T1000 (cell line): ENCODE results near the gene ABCB6.
"Not testable (repeated sequence)": the region's sequence is repeated elsewhere in the genome, so short reads cannot be mapped to it uniquely, and the experiment has no call there.

ENCODE experiments used
- DNase-seq: peaks from one replicate; lab custom pipeline; 2025; ENCODE audit warnings: mixed read lengths; lab: John Stamatoyannopoulos, UW

The ABCB6 gene

GRCh38 chr2:219213486-219214071, 5.2 kb downstream of the ABCB6 start:
- DNase-seq, result no peak

- no peak for DNase-seq
Measured at GRCh38 chr2:219213026-219213415, 5.7 kb downstream of the ABCB6 start.

DNA sequence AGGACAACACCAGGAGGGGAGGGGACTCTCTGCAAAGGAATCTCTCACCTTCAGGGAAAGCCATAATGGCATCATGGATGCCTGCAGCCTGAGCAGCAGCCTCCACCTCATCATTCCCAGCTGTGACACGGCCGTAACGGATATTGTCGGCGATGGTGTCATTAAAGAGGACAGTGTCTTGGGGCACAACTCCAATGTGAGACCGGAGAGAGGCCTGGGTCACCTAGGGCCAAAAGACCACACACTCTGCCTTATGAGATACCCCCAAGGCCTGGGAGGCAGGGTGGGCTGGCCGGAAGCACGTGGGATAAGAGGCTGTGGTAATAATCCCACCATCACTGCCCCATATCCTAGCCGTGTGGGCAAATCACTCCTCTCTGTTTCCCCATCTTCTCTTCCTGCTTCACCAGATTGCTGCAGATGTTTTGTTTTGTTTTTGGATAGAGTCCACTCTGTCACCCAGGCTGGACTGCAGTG, 7.8 kb downstream of the ABCB6 start:
- DNase-seq, result no peak

DNA sequence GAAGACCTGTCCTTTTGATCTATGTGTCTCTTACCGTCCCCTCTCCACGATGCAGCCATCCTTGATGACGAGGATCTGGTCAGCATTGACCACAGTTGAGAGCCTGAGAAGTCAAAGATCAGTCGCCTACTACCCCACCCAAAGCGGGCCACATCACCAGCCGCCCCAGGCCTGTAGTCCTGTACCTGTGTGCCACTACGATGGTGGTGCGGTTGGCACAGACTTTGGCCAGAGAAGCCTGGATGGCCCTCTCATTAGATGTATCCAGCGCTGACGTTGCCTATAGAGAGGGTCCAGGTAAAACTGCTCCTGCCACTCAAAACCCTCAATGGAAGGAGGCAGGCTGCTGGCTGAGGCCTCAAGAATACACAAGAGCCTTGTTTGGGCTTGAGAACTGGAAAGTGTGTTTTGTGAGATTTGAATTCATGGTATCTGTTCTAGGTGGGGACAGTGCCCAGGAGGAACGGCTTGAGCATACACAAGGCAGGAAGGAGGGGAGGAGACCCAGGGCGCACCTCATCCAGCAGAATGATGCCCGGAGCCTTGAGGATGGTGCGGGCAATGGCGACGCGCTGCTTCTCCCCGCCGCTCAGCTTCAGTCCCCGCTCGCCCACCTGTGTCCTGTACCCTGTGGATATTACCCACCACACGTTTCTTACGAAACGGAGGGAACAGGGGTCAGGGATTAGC, 8.4 kb downstream of the ABCB6 start:
- no peak for DNase-seq

- DNase-seq, result no peak
Measured at GRCh38 chr2:219209236-219210195, 9.2 kb downstream of the ABCB6 start.

DNA sequence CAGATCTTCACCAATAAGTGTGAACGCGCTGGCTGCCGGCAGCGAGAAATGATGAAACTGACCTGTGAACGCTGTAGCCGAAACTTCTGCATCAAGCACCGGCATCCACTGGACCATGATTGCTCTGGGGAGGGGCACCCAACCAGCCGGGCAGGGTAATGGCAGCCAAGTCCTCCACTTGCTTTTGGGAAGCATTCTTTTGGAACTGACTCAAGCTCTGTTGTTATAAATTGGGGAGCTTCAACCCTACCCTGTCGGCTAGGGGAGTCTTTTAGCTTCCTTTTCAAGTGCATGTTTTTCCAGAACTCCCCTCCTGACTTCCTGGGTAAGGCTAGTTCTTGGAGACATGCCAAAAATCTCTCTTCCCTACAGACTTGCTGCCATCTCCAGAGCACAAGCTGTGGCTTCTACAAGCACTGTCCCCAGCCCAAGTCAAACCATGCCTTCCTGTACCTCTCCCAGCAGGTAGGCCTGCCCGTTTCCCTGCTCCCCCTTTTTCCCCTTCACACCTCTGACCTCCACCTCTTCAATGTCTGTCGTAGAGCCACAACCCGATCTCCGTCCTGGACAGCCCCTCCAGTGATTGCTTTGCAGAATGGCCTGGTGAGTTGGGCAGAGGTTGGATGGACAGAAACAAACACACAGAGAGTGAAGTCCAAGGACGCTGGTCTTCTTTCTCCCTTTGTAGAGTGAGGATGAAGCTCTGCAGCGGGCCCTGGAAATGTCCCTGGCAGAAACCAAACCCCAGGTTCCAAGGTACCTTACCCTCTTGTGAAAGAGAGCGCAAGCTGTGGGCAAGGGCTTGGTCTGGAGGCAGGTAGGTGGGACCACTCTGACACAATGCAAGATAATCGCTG, 10.6 kb downstream of the ABCB6 start:
- no peak for DNase-seq

GRCh38 chr2:219207134-219207883, 11.4 kb downstream of the ABCB6 start:
- no peak for DNase-seq

DNA sequence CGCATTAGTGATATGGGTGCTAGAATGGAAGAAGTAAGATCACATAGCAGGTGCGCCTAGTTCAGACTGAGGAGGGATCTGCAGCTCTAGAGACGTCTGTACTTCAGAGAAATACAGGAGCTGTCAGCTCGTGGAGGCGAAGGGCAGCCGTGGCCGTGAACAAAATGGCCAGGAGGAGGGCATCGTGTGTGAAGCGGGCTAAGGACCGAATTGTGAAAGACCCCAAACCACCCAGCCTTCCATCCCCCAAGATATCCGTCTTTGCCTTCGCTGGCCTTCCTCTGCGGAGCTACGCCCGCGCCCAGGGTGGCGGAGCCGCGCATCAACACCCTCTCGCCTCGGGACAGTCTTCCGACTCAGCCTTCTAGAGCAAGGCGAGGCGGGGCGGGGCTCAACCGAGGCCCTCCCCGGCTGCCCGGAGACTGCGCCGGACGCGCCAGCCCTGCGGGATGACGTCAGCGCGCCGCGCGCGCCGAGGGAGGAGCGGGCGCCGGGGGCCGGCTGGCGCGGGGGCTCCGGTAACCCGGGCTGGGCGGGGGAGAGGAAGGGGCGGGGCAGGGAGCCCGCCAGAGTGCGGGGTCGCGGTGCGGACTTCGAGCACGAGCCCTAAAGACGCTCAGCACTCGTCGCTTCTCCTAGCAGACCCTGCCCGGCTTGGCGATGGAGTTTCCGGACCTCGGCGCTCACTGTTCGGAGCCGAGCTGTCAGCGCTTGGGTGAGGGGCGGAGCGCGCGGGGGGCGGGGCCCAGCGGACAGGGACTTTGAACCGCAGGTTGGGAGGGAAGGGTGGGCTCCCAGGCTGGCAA, 12.2 kb downstream of the ABCB6 start, which contains the start of gene ZFAND2B:
TSS of gene ZFAND2B (plus strand) at position 455 of the 806 bp plus-strand sequence. CDS start at position 661, 206 bp downstream.
- DNase-seq, result peak; percentile 90

- DNase-seq, result no peak
Measured at GRCh38 chr2:219205981-219206327, 12.8 kb downstream of the ABCB6 start.

DNA sequence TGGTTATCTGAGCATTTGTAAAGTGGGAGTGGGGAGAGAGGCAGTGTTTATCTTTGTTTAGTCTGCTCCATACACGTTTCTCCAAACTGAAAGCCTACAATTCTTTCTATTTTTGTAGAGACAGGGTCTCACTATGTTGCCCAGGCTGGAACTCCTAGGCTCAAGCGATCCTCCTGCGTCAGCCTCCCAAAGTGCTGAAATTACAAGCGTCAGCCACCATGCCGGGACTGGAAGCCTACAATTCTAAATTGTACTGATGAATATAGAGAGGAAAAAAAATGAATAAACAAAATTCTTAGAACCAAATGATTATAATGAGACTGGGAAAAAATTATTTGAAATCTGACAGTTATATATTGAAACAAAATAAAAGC, 13.6 kb downstream of the ABCB6 start:
- no peak for DNase-seq

GRCh38 chr2:219204425-219205164, 14.2 kb downstream of the ABCB6 start:
- DNase-seq, result no peak

- DNase-seq, result not testable (repeated sequence)
Measured at GRCh38 chr2:219201331-219201730, 17.4 kb downstream of the ABCB6 start.

DNA sequence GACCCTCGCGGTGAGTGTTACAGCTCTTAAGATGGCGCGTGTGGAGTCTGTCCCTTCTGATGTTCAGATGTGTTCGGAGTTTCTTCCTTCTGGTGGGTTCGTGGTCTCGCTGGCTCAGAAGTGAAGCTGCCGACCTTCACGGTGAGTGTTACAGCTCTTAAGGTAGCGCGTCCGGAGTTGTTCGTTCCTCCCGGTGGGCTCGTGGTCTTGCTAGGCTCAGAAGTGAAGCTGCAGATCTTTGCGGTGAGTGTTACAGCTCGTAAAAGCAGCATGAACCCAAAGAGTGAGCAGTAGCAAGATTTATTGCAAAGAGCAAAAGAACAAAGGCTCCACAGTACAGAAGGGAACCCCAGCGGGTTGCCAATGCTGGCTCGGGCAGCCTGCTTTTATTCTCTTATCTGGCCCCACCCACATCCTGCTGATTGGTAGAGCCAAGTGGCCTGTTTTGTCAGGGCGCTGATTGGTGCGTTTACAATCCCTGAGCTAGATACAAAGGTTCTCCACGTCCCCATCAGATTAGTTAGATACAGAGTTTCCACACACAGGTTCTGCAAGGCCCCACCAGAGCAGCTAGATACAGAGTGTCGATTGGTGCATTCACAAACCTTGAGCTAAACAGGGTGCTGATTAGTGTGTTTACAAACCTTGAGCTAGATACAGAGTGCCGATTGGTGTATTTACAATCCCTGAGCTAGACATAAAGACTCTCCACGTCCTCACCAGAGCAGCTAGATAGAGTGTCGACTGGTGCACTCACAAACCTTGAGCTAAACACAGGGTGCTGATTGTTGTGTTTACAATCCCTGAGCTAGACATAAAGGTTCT, 18.0 kb downstream of the ABCB6 start:
- DNase-seq, result not testable (repeated sequence)

DNA sequence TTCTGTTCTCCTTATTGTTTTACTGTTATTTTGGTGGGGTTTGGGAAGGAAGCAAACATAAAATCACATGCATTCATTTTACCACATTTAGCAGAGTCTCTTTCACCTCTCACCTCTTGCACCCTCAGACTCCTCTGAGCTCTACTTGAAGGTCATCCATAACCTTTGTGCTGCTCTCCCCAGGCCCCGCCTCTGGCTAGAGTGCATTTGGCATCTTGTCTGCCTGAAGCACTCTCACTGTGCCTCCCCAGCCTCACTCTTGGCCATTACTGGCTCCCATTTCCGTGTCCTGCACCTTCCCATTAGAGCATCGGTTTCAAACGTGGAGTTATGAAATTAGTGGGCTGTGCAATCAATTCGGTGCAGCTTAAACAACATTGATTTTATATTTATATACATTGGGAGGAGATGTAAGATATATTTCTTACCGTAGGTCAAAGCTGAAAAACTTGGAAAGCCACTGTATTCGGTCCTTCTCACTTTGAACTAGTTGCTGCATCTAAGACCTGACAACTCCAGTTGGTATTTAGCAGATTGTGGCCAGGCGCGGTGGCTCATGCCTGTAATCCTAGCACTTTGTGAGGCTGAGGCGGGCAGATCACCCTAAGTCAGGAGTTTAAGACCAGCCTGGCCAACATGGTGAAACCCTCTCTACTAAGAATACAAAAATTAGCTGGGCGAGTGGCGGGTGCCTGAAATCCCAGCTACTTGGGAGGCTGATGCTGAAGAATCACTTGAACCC, 19.1 kb downstream of the ABCB6 start:
- no peak for DNase-seq

- DNase-seq, result no peak
Measured at GRCh38 chr2:219198974-219199373, 19.8 kb downstream of the ABCB6 start.

- DNase-seq, result no peak
Measured at GRCh38 chr2:219197388-219197787, 21.4 kb downstream of the ABCB6 start.

DNA sequence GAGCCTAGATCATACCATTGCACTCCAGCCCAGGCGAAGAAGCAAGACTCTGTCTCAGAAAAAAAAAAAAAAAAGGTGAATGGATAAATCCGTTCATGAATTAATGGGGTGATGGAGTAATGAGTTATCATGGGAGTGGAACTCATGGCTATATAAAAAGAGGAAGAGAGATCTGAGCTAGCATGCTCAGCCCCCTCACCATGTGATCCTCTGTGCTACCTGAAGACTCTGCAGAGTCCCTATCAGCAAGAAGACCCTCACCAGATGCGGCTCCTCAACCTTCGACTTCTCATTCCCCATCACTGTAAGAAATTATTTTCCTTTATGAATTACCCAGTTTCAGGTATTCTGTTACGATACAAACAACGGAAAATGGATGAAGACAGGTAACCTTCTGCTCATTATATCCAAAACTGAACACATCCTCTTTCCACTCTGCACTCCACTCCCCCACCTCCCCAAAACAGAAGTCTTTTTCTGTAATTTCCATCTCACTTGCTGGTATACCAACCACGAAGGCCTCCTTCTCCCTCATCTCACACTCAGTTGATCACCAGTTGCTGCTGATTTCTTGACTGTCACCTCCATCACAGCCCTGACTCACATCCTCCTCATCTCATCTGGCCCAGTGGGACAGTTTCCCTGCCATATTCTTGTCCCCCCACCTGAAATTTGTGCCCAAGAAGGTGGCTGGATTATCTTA, 31.9 kb downstream of the ABCB6 start:
- DNase-seq, result no peak
